NT2/D1 (cell line): ENCODE measurements around the gene PEPD.

ENCODE experiments used
- SUZ12 ChIP-seq: IDR thresholded peaks from 2 replicates; pipeline ENCODE4 v1.6.1; 2011; ENCODE audit not compliant: insufficient read length, insufficient read depth; ENCODE audit errors: extremely low read depth
- YY1 ChIP-seq: IDR thresholded peaks from 2 replicates; pipeline ENCODE4 v1.6.1; 2011; ENCODE audit not compliant: insufficient read length, insufficient read depth
- ZNF274 ChIP-seq: IDR thresholded peaks from 2 replicates; pipeline ENCODE4 v1.6.1; 2011; ENCODE audit warnings: mild to moderate bottlenecking, low read depth, low read length

GRCh38 chr19:33412601-33413425 lies 108.8 kb downstream of the PEPD start:
- no peak for TF ChIP-seq ZNF274
- TF ChIP-seq YY1, result no peak
- no peak for TF ChIP-seq SUZ12
